Measurements from ENCODE around the gene LRP4. TPM values are rescaled to one million over a fixed set of nuclear protein-coding genes. Genes with fewer than 3 reads are reported as not detected.

The LRP4 gene
- polyA plus RNA-seq, 4 donors: 23.6 to 31.3 (median 28.6) TPM

DNA sequence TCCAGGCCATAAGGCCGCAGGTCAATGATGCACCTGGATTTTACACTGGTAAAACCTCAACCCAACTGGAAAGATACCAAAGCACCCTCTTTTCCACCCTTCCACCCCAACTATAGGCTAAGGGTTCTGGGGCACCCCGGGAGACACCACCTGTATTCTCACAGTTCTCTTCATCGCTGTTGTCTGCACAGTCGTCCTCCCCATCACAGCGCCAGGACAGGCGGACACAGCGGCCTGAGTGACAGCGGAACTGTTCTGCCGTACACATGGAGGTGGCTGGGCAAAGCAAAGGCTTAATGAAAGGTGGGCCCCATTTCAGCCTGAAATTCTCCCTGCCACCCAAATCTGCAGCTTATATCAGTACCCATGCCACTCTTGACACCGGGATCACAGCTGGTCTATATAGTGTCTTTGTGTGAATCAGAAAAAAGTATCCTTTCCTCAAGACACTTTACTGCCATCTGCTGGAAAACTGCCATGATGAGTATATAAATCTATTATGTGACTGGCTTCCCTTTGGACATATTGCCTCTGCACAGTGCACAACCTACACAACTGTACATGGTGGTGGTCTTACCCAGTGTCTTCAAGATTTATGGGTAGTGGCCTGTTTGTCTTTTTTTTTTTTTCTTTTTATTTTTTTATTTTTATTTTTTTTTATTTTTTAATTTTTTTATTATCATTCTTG, 21.5 kb downstream of the LRP4 start:
- DNase-seq (ENCODE audit: low read depth in 4 of 4, low spot score in 2 of 4): no peak

DNA sequence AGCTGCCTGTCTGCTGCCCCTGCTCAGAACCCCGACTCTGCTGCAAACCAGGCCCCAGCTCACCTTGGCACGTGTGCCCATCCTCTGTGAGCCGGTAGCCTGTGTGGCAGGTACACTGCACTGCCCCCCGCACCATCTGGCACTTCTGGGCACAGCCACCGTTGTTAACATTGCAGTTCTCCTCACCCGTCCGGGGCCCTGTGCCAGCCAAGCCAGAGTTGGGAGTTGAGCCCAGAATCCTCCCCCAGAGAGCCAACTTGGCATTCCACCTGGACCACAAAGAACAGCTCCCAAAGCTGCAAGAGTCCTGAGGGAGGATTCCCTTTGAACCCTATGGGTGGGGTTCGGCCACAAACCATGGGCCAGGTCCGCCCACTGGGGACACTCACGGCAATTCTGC, 22.5 kb downstream of the LRP4 start:
- no peak for DNase-seq (ENCODE audit: low read depth in 4 of 4, low spot score in 2 of 4)

DNA sequence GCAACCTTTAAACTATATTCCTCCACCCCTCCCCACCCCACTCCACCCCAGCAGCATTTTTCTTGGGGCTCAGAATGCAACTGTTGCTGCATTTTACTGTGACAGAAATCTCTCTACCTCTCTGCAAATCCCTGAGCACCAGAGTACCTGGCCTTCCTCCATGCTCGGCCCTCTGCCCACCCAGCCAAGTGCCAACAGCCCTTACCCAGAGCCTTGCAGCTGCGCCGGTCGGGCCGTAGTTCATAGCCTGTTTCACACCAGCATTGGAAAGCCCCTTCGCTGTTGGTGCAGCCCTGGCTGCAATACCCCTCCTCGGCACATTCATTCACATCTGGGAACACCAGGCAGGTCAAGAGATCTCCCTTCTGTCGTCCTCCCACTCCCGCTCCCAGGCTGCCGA, 23.4 kb downstream of the LRP4 start:
- no peak for DNase-seq (ENCODE audit: low read depth in 4 of 4, low spot score in 2 of 4)

DNA sequence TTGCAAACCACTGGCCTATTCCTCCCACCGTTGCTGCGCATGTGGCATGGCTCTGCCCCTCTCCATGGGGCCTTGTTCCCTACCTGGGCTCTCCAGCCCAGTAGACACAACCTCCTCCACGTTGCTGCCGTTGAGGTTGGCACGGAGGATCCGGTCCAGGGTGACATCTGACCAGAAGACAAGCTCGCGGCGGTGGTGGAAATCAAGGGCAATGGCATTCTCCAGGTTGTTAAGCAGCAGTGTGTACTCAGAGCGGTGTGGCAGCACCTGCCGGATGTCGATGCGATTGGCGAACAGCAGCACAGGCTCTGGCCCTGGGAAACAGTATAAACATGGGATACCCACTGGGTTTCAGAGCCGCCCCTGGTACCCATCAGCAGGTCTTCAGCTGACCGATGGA, 23.8 kb downstream of the LRP4 start:
- DNase-seq (ENCODE audit: low read depth in 4 of 4, low spot score in 2 of 4): no peak

DNA sequence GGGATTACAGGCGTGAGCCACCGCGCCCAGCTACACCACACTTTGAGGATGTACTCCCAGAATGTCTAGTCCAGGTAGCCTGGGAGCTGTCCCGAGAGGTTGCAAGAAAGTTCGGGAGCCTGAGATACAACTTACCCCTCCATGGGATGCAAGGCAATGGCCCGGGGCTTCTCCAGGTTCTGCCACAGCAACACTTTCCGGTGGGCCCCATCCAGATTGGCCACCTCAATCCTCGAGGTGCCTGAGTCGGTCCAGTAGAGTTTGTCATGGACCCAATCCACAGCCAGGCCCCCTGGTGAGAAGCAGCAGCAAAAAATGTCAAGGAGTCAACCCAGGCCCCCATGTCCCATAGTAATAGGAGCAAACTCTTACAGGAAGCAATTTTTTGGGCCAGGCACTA, 25.5 kb downstream of the LRP4 start:
- DNase-seq (ENCODE audit: low read depth in 4 of 4, low spot score in 2 of 4): no peak

DNA sequence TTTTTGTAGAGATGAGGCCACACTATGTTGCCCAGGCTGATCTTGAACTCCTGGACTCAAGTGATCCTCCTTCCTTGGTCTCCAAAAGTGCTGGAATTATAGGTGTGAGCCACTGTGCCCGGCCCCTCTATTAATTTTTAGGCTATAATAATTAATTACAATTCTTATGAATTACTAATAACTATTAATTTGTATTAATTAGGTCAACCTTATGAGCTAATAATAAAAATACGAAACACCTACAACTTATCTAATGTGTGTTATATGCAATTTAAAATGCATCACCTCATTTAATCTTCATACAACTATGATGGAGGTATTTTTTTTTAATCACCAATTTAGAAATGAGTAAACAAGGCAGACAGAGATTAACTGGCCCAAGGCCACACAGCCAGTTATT, 26.2 kb downstream of the LRP4 start:
- no peak for DNase-seq (ENCODE audit: low read depth in 4 of 4, low spot score in 2 of 4)

DNA sequence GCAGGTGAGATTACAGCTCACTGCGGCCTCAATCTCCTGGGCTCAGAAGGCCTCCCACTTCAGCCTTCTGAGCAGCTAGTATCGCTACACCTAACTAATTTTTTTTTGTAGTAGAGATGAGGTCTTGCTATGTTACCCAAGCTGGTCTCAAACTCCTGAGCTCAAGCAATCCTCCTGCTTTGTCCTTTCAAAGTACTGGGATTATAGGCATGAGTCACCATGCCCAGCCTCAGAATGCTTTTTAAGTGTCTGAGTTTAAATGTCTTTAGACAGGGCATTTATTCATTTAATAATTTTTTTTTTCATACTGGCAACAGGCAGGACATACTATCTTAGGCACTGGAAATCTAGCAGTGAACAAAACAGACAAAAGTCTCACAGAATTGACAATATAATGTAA, 27.7 kb downstream of the LRP4 start:
- DNase-seq (ENCODE audit: low read depth in 4 of 4, low spot score in 2 of 4): no peak

DNA sequence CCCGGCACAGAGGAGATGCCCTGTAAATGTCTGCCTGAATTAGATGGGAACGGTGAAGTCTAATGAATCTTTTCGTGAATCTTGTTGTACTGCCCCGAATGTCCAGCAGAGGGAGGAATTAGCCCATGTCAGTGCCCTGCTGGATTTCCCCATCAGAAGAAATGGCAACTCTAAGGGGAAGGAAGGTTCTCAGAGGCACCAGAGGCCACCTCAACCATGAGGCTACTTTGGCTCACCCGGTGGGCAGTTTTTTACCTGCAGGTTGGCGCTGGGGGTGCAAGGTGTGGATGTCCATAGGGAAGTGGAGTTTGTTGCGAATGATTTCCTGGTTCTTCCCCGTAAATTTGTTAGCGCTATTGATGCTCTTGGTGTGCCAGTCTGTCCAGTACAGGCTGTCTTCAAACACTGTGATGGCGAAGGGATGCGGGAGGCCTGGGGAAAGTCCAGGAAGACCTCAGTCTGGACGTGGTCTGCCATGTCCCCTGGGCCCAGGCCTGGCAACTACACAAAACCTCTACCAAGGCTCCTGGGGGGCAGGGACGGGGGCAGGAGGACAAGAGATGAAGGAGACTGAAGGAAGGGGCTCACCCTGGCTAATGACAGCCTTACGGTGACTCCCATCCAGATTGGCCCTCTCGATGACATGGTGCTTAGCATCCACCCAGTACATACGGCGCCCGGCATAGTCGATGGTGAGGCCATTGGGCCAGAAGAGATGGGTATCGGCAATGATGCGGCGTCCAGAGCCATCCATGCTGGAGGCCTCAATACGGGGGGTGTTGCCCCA, 28.5 kb downstream of the LRP4 start:
- peak; percentile 37 to 72 (median 52) for DNase-seq (ENCODE audit: low read depth in 4 of 4, low spot score in 2 of 4)

DNA sequence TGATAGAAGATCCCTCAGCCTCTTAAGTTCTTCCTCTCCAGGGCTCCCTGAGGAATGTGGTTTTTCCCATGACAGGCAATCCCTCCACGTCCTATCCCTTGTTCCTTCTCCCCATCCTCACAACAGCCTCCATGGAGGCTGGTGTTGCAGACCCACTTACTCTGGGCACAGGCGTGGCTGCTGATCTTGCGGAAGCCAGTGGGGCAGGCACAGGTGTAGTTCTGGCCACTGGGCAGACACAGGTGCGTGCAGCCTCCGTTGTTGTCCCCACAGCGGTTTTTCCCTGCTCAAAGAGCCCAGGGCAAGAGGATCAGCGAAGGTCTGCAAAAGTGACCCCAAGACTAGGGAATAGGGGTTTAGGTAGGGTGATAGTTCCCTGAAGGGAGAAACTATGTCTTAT, 29.1 kb downstream of the LRP4 start:
- DNase-seq (ENCODE audit: low read depth in 4 of 4, low spot score in 2 of 4): no peak

DNA sequence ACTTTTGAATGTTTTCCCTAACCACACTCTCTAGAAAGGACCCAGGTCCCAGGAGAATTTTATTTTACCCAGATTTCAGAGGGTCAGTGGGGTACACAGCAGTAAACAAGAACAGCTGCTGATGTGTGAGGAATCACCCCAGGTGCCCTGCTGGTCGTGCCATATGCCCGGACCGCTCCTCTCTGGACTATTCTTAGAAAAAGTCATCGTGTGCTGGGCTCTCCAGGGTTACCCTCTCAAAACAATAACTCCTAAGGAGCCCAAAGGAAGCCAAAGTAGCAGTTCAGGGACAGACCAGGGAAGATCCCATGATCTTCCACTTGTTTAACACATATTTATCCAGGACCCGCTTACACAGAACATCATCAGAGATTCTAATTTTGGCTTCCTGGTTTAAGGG, 29.7 kb downstream of the LRP4 start:
- no peak for DNase-seq (ENCODE audit: low read depth in 4 of 4, low spot score in 2 of 4)

DNA sequence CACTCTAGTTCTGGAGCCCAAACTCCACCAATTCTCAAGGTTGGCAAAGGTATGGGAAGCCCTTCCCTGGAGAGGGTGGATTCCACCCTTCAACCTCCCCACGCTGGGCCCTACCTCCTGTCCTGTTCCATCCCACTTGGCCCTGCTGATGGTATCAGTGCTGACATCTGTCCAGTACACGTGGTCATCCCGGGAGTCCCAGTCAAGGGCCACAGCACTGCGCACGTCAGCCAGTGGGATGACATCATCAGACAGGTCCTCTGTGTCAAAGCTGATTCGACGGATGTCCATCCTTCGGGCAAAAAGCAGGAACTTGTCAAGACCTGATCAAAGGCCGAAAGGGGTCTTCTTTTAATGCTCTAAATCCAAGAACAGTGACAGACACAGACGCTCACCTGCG, 32.1 kb downstream of the LRP4 start:
- no peak for DNase-seq (ENCODE audit: low read depth in 4 of 4, low spot score in 2 of 4)

DNA sequence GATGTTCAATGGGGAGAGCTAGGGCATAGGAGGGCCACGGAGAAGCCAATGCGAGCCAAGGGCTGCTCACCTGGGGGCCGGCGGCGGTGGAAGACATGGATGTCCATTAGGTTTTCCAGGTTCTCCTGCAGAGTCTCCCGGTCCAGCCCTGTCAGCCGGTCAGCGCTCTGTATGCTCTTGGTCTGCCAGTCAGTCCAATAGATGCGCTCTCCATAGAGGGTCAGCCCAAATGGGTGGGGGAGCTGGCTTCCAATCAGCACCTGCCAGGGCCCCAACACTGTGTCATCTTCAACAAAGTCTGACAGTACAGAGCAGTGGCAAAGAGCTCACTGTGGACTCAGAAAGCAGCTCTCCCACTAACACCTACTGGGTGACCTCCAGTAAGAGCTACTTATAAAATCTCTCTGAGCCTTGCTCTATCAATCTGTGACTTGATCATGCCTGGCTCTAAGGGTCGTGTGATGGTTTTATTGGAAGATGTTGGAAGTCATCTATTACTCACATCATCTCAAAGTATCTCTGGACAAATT, 39.2 kb downstream of the LRP4 start:
- DNase-seq (ENCODE audit: low read depth in 4 of 4, low spot score in 2 of 4): no peak

DNA sequence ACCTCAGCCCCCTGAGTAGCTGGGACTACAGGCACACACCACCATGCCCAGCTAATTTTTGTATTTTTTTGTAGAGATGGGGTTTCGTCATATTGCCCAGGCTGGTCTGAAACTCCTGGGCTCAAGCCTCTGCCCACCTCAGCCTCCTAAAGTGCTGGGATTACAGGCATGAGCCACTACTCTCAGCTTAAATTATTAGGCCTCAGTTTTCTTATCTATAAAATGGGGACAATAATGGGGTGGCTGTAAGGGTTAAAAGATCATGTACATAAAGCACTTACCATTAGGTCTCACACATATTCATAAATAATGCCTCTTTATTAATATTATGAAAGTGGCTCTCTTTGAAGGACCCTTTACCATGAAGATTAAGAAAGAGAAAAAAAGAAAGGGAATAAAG, 40.8 kb downstream of the LRP4 start:
- no peak for DNase-seq (ENCODE audit: low read depth in 4 of 4, low spot score in 2 of 4)

DNA sequence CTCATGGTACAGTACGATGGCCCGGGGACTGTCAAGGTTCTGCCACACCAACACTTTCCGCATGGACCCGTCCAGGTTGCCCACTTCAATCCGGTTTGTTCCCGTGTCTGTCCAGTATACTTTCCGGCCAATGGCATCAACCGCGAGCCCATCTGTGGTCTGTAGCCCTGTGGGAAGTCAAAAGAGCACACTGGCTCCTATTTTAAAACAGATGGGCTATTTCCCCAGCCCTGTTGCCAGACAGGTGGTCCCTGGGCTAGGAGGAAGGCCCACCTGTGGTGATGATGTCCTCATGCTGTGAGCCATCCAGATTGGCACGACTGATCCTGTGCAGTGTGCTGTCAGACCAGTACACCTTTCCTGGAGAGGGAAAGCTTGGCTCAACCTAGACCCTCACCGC, 41.9 kb downstream of the LRP4 start:
- DNase-seq (ENCODE audit: low read depth in 4 of 4, low spot score in 2 of 4): no peak

DNA sequence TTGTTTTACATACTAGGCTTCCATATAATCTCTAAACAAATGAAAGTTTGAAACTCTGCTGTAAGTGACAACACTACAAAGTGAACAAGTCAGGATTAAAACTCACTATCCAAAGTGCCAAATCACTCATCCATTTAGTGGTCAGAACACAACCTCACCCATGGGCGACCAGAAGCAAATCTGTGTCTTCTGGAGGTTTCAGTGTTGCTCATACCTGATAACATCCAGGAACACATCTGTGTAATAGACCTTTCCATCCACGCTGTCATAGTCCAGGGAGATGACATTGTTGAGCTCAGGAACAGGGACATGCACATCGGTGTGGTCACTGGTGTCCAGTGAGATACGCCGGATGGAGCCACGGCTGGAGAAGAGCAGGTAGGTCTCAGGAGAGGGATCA, 43.8 kb downstream of the LRP4 start:
- DNase-seq (ENCODE audit: low read depth in 4 of 4, low spot score in 2 of 4): no peak

DNA sequence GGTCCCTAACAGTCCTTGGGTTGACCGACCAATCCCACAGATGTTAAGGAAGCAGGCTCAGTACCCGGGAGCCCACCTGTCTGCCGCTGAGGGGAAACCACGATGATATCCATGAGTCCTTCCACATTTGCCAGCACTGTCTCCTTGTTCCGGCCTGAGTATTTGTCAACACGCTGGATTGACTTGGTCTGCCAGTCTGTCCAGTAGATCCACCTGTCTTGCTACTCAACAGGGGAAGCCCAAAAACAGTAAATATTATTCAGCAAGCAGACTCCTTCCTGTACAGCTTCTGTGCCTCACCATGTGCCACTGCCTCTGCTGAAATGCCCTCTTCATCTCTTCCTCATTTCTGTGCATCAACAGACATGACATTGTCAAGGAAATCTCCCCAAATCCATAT, 49.4 kb downstream of the LRP4 start:
- no peak for DNase-seq (ENCODE audit: low read depth in 4 of 4, low spot score in 2 of 4)

DNA sequence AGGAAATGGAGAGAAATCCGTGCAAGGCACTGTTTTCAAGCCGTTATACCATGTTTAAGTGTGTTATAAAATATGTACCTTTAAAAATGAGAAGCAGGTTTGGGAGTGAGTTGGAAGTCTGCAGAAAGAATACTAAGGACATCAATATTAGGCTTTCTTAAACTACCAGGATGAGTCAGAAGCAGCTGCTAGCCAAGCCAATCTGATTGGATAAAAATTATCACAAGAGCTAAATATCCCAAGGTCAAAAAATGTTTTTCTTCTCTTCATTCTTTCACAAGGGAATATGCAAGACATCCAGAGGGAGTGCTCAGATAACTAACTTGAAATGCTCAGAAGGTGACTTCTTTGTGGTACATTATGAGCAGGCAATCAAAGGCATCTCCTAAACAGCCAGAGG, 53.0 kb downstream of the LRP4 start:
- DNase-seq (ENCODE audit: low read depth in 4 of 4, low spot score in 2 of 4): no peak

DNA sequence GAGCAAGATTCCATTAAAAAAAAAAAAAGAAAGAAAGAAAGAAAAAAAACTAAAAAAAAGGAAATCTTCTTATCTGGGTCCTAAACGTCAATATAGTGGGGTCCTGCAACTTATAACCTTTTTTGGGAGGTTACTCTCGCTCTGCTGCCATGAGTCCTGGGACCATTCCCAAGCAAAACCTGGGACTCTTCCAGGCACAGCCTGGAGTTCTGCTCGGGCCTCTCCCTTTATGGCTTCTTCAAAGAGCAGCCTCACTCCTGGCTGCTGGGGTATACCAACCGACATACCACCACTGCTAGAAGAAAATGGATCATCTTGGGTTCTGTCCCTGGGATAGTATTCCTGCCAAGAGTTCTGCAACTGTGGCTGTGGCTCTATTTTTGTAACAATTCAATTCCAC, 58.1 kb downstream of the LRP4 start:
- no peak for DNase-seq (ENCODE audit: low read depth in 4 of 4, low spot score in 2 of 4)

DNA sequence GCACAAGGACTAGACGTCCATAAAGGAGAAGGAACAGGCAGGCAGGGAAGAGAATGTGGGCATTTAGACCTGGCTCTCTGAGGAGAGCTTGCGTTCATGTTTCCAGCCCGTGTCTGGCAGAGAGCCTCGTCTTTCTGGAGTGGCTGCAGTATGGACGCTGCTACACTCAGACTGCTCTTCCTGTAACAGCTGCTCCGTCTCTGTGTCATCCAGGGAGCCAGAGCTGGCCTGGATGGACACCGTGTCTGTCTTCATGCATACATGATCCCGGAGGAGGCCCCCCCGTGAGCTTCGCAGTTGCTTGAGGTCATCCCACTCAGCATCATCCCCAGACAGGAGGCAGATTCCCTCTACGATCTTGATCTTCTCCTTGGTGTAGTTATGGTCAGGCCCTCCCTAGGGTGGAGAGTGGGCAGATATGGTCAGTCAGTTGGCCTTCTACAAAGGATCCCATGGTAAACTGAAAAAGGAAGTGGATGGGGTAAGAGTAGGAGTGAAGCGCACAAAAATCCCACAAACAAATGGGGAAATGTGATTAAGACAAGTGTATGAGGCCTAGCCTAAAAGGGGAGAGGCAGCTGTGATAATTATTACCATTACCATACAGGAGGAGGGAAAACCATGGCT, 59.3 kb downstream of the LRP4 start:
- no peak for DNase-seq (ENCODE audit: low read depth in 4 of 4, low spot score in 2 of 4)

DNA sequence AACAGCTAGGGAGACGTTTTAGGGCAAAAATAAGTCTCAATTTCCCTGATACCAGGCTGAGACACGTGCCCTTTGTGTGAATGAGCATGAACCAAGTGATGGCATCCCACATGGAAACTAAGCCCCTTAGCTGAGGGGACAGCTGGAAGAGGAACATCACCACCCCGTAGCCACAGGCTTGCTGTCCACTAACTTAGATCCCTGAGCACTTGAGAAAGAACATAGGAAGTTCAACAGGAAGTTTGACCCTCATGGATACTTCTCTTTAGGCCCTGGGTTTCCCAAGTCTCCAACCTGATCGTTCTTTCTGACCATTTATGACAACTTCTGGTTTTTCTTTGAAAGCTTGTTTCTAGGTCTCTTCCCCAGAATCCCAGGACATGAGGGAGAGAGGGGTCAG, 60.7 kb downstream of the LRP4 start:
- DNase-seq (ENCODE audit: low read depth in 4 of 4, low spot score in 2 of 4): no peak

DNA sequence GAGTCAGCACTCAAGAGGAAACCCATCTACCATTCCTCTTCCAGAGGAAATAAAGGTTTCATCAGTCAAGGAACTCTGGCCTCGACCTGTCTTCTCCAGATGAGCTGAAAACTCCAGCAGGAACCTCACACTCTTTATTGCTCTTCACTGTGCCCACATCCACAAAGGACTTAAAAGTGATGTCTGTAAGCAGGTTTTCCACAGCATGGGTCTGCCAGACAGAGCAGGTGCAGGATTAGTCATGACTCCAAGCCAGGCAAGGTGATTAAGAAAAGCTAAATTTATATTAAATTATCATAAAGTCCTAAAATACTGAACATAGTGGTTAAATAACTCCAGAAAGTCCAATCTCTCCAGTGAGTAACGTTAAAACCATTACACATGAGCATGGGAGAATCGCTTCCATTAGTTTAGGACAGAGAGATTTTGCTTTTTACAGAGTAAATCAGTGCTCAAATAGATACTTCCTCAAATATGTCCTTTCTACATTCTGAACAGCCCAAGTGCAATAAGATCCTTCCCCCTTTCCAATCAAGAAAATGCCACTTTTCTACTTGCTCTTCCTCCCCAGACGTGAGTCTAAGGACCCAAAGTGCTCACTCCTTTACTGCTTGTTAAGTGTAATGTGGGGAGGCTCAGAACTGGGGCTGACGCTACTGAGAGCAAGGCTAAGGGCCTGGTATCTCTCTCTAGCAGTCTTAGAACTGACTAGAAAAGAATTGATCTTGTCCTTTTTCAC, 61.6 kb downstream of the LRP4 start:
- DNase-seq (ENCODE audit: low read depth in 4 of 4, low spot score in 2 of 4): no peak

Data from left renal cortex interstitium (tissue), 4 donors.